ENCODE measurements around the gene RPL27A. TPM values are rescaled to one million over a fixed set of nuclear protein-coding genes. Genes with fewer than 3 reads are reported as not detected.

Gene RPL27A
- total and polyA plus RNA-seq, 2 of the 8 experiments (the other 6 are each of a cell fraction or from before 2014, with no cell fraction given), result 1,756 to 1,777 TPM

- TF ChIP-seq, protein P1, sequence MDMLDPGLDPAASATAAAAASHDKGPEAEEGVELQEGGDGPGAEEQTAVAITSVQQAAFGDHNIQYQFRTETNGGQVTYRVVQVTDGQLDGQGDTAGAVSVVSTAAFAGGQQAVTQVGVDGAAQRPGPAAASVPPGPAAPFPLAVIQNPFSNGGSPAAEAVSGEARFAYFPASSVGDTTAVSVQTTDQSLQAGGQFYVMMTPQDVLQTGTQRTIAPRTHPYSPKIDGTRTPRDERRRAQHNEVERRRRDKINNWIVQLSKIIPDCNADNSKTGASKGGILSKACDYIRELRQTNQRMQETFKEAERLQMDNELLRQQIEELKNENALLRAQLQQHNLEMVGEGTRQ (IDR thresholded peaks at IDR 0.05; ENCODE audit: low read length), result no peak
- TF ChIP-seq CBX5 (IDR thresholded peaks at IDR 0.05; ENCODE audit: low read depth, low read length), result no peak
- TF ChIP-seq TCF12 (IDR thresholded peaks at IDR 0.05; ENCODE audit: low read depth, low read length), result no peak
- no peak for TF ChIP-seq ZNF274 (IDR thresholded peaks at IDR 0.05; ENCODE audit: borderline replicate concordance, extremely low read depth, low read length)
These were observed 32.1 kb upstream of the RPL27A start (continued) for GRCh38 chr11:8650401-8650990.

Measured in H1 (cell line).